ENCODE results near the gene TNNT1.

- TF ChIP-seq EZH2 (IDR thresholded peaks at IDR 0.05; ENCODE audit: insufficient read depth, low read length) (no peak), CTCF (IDR thresholded peaks at IDR 0.05; ENCODE audit: insufficient read depth, low read depth, low read length) (no peak)
These were observed 37.7 kb downstream of the TNNT1 start for GRCh38 chr19:55111238-55111831.

Data from astrocyte (in vitro differentiated cells and primary cell).